ENCODE results near the gene PHACTR1. TPM values are rescaled to one million over a fixed set of nuclear protein-coding genes. Genes with fewer than 3 reads are reported as not detected.

The PHACTR1 gene
- total RNA-seq, 5 donors from 2014 or later (not counting 1 experiment from before 2014, with no cell fraction given) = 0.63 to 2.6 (median 1.1) TPM

DNA sequence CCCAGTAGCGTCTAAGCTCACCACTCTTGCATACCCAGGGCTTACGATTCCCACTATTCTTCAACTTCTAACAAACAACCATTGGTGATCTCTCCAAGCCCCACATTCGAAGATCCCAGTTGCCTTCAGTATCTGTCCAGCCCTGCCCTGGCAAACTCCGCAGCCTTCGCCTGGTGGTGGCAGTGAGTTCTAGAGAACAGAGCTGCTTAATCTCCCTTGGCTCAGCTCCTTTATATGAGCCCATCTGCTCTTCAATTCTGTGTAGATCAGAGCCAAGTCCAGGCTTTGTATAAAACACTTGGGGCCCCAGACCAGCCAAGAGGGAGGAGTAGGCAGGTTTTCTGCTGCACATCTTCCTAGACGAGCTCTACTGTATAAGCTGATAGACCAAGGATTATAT is 193.3 kb downstream of the PHACTR1 start:
- H3K4me1 Mint-ChIP-seq = no peaks in the 10 kb centered on the region
- Histone ChIP-seq H3K27ac (ENCODE audit: low read length) (no peak overlapping the region), H3K9me3 (no peaks in the 10 kb centered on the region), H3K27me3 (replicated peaks in 1 of 2; ENCODE audit: control insufficient read depth in 2 of 2, extremely low read depth in 1 of 2, insufficient read depth in 2 of 2, low read length in 1 of 2) (peaks cover 0 to 4% of the 10 kb centered on the region in 2 experiments), H3K4me1 (ENCODE audit: control insufficient read depth in 1 of 2, extremely low read depth in 1 of 2, insufficient read depth in 2 of 2, low read length in 2 of 2) (no peaks in the 10 kb centered on the region), H3K4me3 (ENCODE audit: control insufficient read depth in 1 of 2, extremely low read depth in 1 of 2, low read length in 1 of 2) (no peak overlapping the region), H3K36me3 (ENCODE audit: control insufficient read depth in 2 of 2, extremely low read depth in 1 of 2, insufficient read depth in 1 of 2, low read length in 1 of 2) (no peaks in the 10 kb centered on the region)
- DNase-seq = no peak
- 93% methylated on average over 4 of the region's 6 CpGs for WGBS (ENCODE audit: insufficient coverage)
- CTCF ChIA-PET = no interaction called here
- H3K4me3 Mint-ChIP-seq = no peak overlapping the region
- no peak overlapping the region for H3K27ac Mint-ChIP-seq
- peaks cover 0 to 6% of the 10 kb centered on the region in 2 donors for H3K27me3 Mint-ChIP-seq
- no peak for ATAC-seq (replicated peaks in 1 of 4)
- POLR2A ChIA-PET = no interaction called here
- no peaks in the 10 kb centered on the region for H3K36me3 Mint-ChIP-seq
- no peaks in the 10 kb centered on the region for H3K9me3 Mint-ChIP-seq

DNA sequence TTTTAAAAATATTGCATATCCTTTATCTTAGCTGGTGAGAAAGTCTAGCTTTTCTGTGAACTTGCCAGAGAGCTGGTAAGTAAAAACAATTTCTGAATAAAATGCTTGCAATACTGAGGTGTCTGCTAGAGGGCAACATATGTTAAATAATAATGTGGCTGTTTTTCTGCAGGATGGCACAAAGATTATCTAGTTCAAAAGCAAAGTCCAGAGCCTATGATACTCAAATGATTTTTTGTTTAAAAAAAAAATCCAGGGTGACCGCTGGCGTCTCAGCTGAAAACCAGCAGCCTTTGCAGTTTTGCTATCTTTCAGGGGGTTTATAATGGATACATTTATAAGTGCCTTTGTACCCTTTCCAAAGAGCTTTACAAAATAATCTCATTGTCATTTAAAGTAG is 194.9 kb downstream of the PHACTR1 start:
- POLR2A ChIA-PET = no interaction called here
- H3K36me3 Mint-ChIP-seq = no peaks in the 10 kb centered on the region

DNA sequence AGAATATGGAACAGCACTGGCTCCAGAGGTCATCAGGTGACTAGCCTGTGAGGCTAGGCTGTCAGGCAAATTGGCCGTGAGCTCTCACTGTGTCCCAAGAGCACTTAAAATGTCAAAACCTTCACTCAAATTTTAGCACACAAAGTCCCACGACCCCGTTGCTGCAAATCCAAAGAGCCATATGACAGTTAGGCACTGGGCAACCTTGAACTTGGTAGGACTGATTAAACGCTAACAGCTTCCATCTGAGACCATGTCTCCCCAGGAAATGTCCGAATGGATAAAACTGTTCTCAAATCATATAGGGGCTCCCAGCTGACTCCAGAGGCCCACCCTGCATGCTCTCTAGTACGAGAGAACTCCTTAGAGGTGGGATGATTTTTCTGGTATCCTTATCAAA is 196.6 kb downstream of the PHACTR1 start:
- H3K36me3 ChIP-seq (ENCODE audit: control insufficient read depth in 2 of 2, extremely low read depth in 1 of 2, insufficient read depth in 1 of 2, low read length in 1 of 2) = no peaks in the 10 kb centered on the region
- POLR2A ChIA-PET = no interaction called here

More for the DNA sequence above, 194.9 kb downstream of the PHACTR1 start:
- no CpG with 5 or more reads among the region's 2 CpGs for WGBS (ENCODE audit: insufficient coverage)
- Histone ChIP-seq H3K36me3 (ENCODE audit: control insufficient read depth in 2 of 2, extremely low read depth in 1 of 2, insufficient read depth in 1 of 2, low read length in 1 of 2) (no peaks in the 10 kb centered on the region), H3K9me3 (no peaks in the 10 kb centered on the region), H3K4me1 (ENCODE audit: control insufficient read depth in 1 of 2, extremely low read depth in 1 of 2, insufficient read depth in 2 of 2, low read length in 2 of 2) (no peaks in the 10 kb centered on the region), H3K27me3 (replicated peaks in 1 of 2; ENCODE audit: control insufficient read depth in 2 of 2, extremely low read depth in 1 of 2, insufficient read depth in 2 of 2, low read length in 1 of 2) (peaks cover 0 to 6% of the 10 kb centered on the region in 2 experiments), H3K4me3 (ENCODE audit: control insufficient read depth in 1 of 2, extremely low read depth in 1 of 2, low read length in 1 of 2) (no peak overlapping the region), H3K27ac (ENCODE audit: low read length) (no peak overlapping the region)
- ATAC-seq (replicated peaks in 1 of 4) (no peak), DNase-seq (peak in 1 of 35 experiments; percentile 24)
- Mint-ChIP-seq H3K9me3 (no peaks in the 10 kb centered on the region), H3K27me3 (peaks cover 2 to 3% of the 10 kb centered on the region in 2 donors), H3K4me1 (no peaks in the 10 kb centered on the region), H3K4me3 (no peak overlapping the region), H3K27ac (no peak overlapping the region)
- CTCF ChIA-PET = interaction anchor here (0.6 to 1.3 kb wide), 6 partner anchors 87 to 1355 kb away, joined by 3 to 8 read pairs (median 3); no protein-coding TSS in a partner anchor

DNA sequence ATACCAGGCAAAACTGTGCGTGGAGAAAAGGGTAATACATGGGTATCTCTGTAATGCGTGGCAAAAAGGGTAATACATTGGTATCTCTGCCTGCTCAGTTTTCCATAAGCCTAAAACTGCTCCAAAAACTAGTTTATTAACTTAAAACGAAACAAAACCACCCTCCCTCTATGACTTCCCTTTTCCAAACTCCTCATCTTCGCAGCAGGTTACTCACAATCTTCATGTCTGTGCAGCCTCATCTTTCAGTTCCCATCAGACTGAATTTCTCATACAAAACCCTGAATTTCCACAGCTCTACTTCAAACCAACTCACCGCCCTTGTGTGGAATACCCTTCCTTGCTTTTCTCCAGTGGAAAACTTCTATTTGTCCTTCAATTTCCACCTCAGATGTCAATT is 199.4 kb downstream of the PHACTR1 start:
- Histone ChIP-seq H3K4me1 (ENCODE audit: control insufficient read depth in 1 of 2, extremely low read depth in 1 of 2, insufficient read depth in 2 of 2, low read length in 2 of 2) (no peaks in the 10 kb centered on the region), H3K36me3 (ENCODE audit: control insufficient read depth in 2 of 2, extremely low read depth in 1 of 2, insufficient read depth in 1 of 2, low read length in 1 of 2) (no peaks in the 10 kb centered on the region), H3K27ac (ENCODE audit: low read length) (no peak overlapping the region), H3K27me3 (replicated peaks in 1 of 2; ENCODE audit: control insufficient read depth in 2 of 2, extremely low read depth in 1 of 2, insufficient read depth in 2 of 2, low read length in 1 of 2) (peaks cover 0 to 7% of the 10 kb centered on the region in 2 experiments), H3K4me3 (ENCODE audit: control insufficient read depth in 1 of 2, extremely low read depth in 1 of 2, low read length in 1 of 2) (no peak overlapping the region), H3K9me3 (no peaks in the 10 kb centered on the region)
- no peaks in the 10 kb centered on the region for H3K4me1 Mint-ChIP-seq
- H3K27ac Mint-ChIP-seq = no peak overlapping the region
- 35% methylated on average over 2 of the region's 5 CpGs for WGBS (ENCODE audit: insufficient coverage)
- H3K36me3 Mint-ChIP-seq = no peaks in the 10 kb centered on the region
- ChIA-PET POLR2A (no interaction called here), CTCF (no interaction called here)
- no peak for DNase-seq
- ATAC-seq (replicated peaks in 1 of 4) = no peak
- no peaks in the 10 kb centered on the region for H3K9me3 Mint-ChIP-seq
- H3K27me3 Mint-ChIP-seq = peaks cover 5 to 8% of the 10 kb centered on the region in 2 donors
- no peak overlapping the region for H3K4me3 Mint-ChIP-seq

More for the DNA sequence above, 196.6 kb downstream of the PHACTR1 start:
- H3K27ac ChIP-seq (ENCODE audit: low read length) = no peak overlapping the region
- H3K4me1 ChIP-seq (ENCODE audit: control insufficient read depth in 1 of 2, extremely low read depth in 1 of 2, insufficient read depth in 2 of 2, low read length in 2 of 2) = no peaks in the 10 kb centered on the region
- no peaks in the 10 kb centered on the region for H3K9me3 Mint-ChIP-seq
- ATAC-seq (replicated peaks in 1 of 4) (no peak), DNase-seq (no peak)
- H3K4me3 ChIP-seq (ENCODE audit: control insufficient read depth in 1 of 2, extremely low read depth in 1 of 2, low read length in 1 of 2) = no peak overlapping the region
- peaks cover 2 to 3% of the 10 kb centered on the region in 2 donors for H3K27me3 Mint-ChIP-seq
- 72% methylated on average over 4 of the region's 6 CpGs for WGBS (ENCODE audit: insufficient coverage)
- no peak overlapping the region for H3K4me3 Mint-ChIP-seq
- CTCF ChIA-PET = interaction anchor here in 1 of 2 donors (0.6 kb wide), 1 partner anchor 1153 kb away, joined by 7 read pairs; no protein-coding TSS in a partner anchor
- no peaks in the 10 kb centered on the region for H3K4me1 Mint-ChIP-seq
- H3K27ac Mint-ChIP-seq = no peak overlapping the region
- no peaks in the 10 kb centered on the region for H3K9me3 ChIP-seq
- H3K36me3 Mint-ChIP-seq = no peaks in the 10 kb centered on the region
- peaks cover 0 to 9% of the 10 kb centered on the region in 2 experiments for H3K27me3 ChIP-seq (replicated peaks in 1 of 2; ENCODE audit: control insufficient read depth in 2 of 2, extremely low read depth in 1 of 2, insufficient read depth in 2 of 2, low read length in 1 of 2)

DNA sequence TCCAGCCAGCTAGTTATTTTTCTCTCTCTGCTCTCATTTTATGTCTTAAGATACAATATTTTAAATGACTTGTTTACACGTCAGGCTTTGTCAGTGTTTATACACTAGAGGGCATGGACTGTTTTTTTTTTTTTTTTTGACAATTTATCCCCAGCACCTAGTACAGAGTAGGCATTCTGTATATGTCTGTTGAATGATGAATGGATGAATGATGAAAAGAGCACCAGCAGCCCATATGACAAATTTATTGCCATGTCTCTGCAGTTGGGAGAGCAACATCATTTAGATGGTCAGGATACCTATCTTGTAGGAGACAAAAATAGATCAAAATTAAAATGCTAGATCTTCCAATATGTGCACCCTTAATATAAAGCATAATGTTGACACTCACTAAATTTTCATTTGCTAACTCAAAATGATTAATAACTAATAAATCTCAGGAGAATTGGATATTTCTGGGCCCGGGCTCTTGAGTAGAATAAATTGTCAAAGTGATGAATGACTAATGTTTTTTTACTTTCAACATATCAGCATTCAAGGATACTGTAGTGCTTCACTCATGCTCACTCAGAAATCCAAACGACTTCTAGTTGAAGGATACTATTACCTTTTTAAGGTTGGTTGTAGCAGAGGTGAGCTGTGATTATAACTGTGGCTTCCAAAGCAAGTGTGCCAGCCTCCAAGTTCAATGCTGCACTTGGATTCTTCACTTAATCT is 200.0 kb downstream of the PHACTR1 start:
- Histone ChIP-seq H3K27me3 (replicated peaks in 1 of 2; ENCODE audit: control insufficient read depth in 2 of 2, extremely low read depth in 1 of 2, insufficient read depth in 2 of 2, low read length in 1 of 2) (peaks cover 0 to 7% of the 10 kb centered on the region in 2 experiments), H3K27ac (ENCODE audit: low read length) (no peak overlapping the region), H3K4me3 (ENCODE audit: control insufficient read depth in 1 of 2, extremely low read depth in 1 of 2, low read length in 1 of 2) (no peak overlapping the region), H3K4me1 (ENCODE audit: control insufficient read depth in 1 of 2, extremely low read depth in 1 of 2, insufficient read depth in 2 of 2, low read length in 2 of 2) (no peaks in the 10 kb centered on the region), H3K36me3 (ENCODE audit: control insufficient read depth in 2 of 2, extremely low read depth in 1 of 2, insufficient read depth in 1 of 2, low read length in 1 of 2) (no peaks in the 10 kb centered on the region), H3K9me3 (no peaks in the 10 kb centered on the region)
- POLR2A ChIA-PET = no interaction called here
- Mint-ChIP-seq H3K36me3 (no peaks in the 10 kb centered on the region), H3K27ac (no peak overlapping the region), H3K9me3 (no peaks in the 10 kb centered on the region), H3K4me1 (no peaks in the 10 kb centered on the region), H3K4me3 (no peak overlapping the region), H3K27me3 (peaks cover 5 to 12% of the 10 kb centered on the region in 2 donors)
- no CpG with 5 or more reads among the region's 3 CpGs for WGBS (ENCODE audit: insufficient coverage)
- DNase-seq = no peak
- ATAC-seq (replicated peaks in 1 of 4) = no peak
- CTCF ChIA-PET = no interaction called here

DNA sequence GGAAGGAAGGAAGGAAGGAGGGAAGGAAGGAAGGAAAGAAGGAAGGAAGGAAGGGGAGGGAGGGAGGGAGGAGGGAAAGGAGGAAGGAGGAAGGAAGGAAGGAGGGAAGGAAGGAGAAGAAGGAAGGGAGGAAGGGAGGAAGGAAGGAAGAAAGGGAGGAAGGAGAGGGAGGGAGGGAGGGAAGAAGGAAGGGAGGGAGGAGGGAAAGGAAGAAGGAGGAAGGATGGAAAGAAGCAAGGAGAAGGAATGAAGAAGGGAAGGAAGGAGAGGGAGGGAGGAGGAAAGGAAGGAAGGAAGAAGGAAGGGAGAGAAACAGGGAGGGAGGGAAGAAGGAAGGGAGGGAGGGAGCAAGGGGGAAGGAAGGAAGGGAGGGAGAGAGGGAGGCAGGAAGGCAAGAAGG is 204.9 kb downstream of the PHACTR1 start:
- POLR2A ChIA-PET = interaction anchor here in 1 of 2 donors (0.6 kb wide), 1 partner anchor 474 kb away, joined by 4 read pairs; no protein-coding TSS in a partner anchor
- Mint-ChIP-seq H3K36me3 (no peaks in the 10 kb centered on the region), H3K9me3 (no peaks in the 10 kb centered on the region), H3K27ac (no peak overlapping the region), H3K4me1 (no peaks in the 10 kb centered on the region), H3K4me3 (no peak overlapping the region), H3K27me3 (peaks cover 10 to 19% of the 10 kb centered on the region in 2 donors)
- no peak for DNase-seq
- H3K27ac ChIP-seq (ENCODE audit: low read length) = no peak overlapping the region
- no peaks in the 10 kb centered on the region for H3K36me3 ChIP-seq (ENCODE audit: control insufficient read depth in 2 of 2, extremely low read depth in 1 of 2, insufficient read depth in 1 of 2, low read length in 1 of 2)
- peaks cover 0 to 3% of the 10 kb centered on the region in 2 experiments for H3K27me3 ChIP-seq (replicated peaks in 1 of 2; ENCODE audit: control insufficient read depth in 2 of 2, extremely low read depth in 1 of 2, insufficient read depth in 2 of 2, low read length in 1 of 2)
- CTCF ChIA-PET = no interaction called here
- H3K4me3 ChIP-seq (ENCODE audit: control insufficient read depth in 1 of 2, extremely low read depth in 1 of 2, low read length in 1 of 2) = no peak overlapping the region
- H3K4me1 ChIP-seq (ENCODE audit: control insufficient read depth in 1 of 2, extremely low read depth in 1 of 2, insufficient read depth in 2 of 2, low read length in 2 of 2) = no peaks in the 10 kb centered on the region
- H3K9me3 ChIP-seq = no peaks in the 10 kb centered on the region
- no peak for ATAC-seq (replicated peaks in 1 of 4)
